Right atrium auricular region (tissue), 2 donors: ENCODE results near the gene RAD51B. TPM values are rescaled to one million over a fixed set of nuclear protein-coding genes. Genes with fewer than 3 reads are reported as not detected.

Source experiments
- DNase-seq: peaks from one replicate; pipeline ENCODE4 v3.0.0-alpha.2; 2019; ENCODE audit warnings: low spot score
- H3K27ac ChIP-seq, 2 donors: fragments of 200-600 bp; sonication (generic); 1 replicate in 1 of 2; 2 replicates in 1 of 2; pipeline ENCODE4 v1.5.1; 2016 to 2019
- H3K27me3 ChIP-seq, 2 donors: fragments of 200-600 bp; sonication (generic); one replicate each; pipeline versions ENCODE4 v1.5.1 to v1.6.0; 2017 to 2019
- H3K36me3 ChIP-seq: fragments of 200-600 bp; sonication (generic); one replicate; pipeline ENCODE4 v1.5.1; 2016
- H3K4me1 ChIP-seq, 2 donors: fragments of 200-600 bp; sonication (generic); one replicate each; pipeline versions ENCODE4 v1.5.1 to v1.6.0; 2017 to 2019
- H3K4me3 ChIP-seq, 2 donors: fragments of 200-600 bp; sonication (generic); 1 replicate in 1 of 2; 2 replicates in 1 of 2; pipeline ENCODE4 v1.5.1; 2017 to 2019; ENCODE audit warnings: mild to moderate bottlenecking in 1 of 2, moderate library complexity in 1 of 2
- H3K9me3 ChIP-seq, 2 donors: fragments of 200-600 bp; sonication (generic); one replicate each; pipeline ENCODE4 v1.5.1; 2019
- total RNA-seq, 2 donors: library from RNA; depleted of rRNA; stranded (reverse); fragments of >200 nt; gene quantifications; one replicate each; pipeline ENCODE4 v1.1.0, GENCODE V29; 2016
- TF ChIP-seq, protein P1 (sequence below), 2 donors: fragments of 200-600 bp; sonication (generic); IDR thresholded peaks; one replicate each; pipeline ENCODE4 v1.5.1; 2019; ENCODE audit warnings: antibody characterized with exemption in 2 of 2

Gene RAD51B
- total RNA-seq, 2 donors from 2014 or later = 1.2 to 1.5 TPM

DNA sequence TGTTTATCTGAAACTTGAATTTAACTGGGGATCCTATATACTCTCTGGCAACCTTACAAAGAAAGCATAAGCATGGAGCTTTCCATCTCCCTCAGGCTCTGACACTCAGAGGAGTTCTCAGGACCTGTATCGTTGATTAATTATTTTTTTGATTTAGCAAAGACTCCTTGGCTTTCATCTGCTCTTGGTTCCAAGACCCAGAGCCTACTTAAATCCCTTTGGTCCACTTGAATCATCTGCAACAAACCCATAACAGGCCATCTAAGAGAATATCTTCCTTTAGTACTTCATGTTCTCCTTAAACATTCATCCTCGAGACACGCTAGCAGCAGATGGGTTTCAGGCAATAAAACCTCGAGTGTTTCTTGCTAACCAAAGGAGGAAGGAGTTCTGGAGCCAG is 887.9 kb downstream of the RAD51B start:
- Histone ChIP-seq H3K4me1 (peaks cover 0 to 30% of the 10 kb centered on the region in 2 donors), H3K36me3 (no peaks in the 10 kb centered on the region), H3K4me3 (no peak overlapping the region), H3K27me3 (no peaks in the 10 kb centered on the region), H3K27ac (peak overlapping the region in 1 of 2 donors; percentile 2), H3K9me3 (no peaks in the 10 kb centered on the region)
- DNase-seq = no peak
- TF ChIP-seq, protein P1, sequence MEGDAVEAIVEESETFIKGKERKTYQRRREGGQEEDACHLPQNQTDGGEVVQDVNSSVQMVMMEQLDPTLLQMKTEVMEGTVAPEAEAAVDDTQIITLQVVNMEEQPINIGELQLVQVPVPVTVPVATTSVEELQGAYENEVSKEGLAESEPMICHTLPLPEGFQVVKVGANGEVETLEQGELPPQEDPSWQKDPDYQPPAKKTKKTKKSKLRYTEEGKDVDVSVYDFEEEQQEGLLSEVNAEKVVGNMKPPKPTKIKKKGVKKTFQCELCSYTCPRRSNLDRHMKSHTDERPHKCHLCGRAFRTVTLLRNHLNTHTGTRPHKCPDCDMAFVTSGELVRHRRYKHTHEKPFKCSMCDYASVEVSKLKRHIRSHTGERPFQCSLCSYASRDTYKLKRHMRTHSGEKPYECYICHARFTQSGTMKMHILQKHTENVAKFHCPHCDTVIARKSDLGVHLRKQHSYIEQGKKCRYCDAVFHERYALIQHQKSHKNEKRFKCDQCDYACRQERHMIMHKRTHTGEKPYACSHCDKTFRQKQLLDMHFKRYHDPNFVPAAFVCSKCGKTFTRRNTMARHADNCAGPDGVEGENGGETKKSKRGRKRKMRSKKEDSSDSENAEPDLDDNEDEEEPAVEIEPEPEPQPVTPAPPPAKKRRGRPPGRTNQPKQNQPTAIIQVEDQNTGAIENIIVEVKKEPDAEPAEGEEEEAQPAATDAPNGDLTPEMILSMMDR (IDR thresholded peaks at IDR 0.05) = no peak

DNA sequence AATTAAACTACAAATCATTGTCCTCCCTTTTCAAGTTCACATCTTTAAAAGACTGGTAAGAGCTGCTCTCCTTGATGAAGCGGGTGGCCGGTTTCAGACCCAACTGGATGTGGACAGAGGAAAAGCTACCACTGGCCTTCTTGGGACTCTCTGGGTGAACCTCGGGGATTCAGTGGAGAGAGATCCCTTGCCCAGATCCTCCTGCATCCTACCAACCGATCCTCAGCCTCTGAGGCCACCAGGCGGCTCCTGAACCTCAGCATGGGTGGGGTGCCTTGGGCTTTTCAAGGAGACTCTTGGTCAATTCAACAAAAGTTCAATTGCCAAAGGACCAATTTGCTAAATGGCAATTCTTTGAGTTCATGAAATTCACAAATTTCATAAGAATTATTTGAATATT is 888.8 kb downstream of the RAD51B start:
- Histone ChIP-seq H3K4me1 (peaks cover 0 to 30% of the 10 kb centered on the region in 2 donors), H3K4me3 (no peak overlapping the region), H3K27me3 (no peaks in the 10 kb centered on the region), H3K9me3 (no peaks in the 10 kb centered on the region), H3K27ac (no peak overlapping the region), H3K36me3 (no peaks in the 10 kb centered on the region)
- no peak for DNase-seq
- TF ChIP-seq, protein P1 (IDR thresholded peaks at IDR 0.05) = no peak

DNA sequence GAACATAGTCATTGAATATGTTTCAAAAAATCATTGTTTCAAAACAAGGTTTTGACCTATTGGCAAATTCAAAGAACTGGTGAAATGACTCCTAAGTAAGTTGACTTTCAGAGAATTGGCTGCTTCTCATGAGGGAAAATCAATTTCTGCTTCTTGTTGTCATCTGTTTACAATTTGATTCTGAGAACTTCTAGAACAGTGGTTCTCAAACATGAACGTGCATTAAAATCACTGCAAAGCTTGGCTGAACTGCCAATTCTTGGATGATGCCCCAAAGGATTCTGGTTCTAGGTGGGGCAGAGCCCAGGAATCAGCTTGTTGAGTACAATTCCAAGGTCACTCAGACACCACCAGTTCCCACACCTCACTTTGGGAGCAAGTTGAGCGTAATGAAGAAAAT is 889.4 kb downstream of the RAD51B start:
- Histone ChIP-seq H3K36me3 (no peaks in the 10 kb centered on the region), H3K4me3 (no peak overlapping the region), H3K4me1 (peaks cover 0 to 33% of the 10 kb centered on the region in 2 donors), H3K27me3 (no peaks in the 10 kb centered on the region), H3K27ac (no peak overlapping the region), H3K9me3 (no peaks in the 10 kb centered on the region)
- no peak for DNase-seq
- TF ChIP-seq, protein P1 (IDR thresholded peaks at IDR 0.05) = no peak

DNA sequence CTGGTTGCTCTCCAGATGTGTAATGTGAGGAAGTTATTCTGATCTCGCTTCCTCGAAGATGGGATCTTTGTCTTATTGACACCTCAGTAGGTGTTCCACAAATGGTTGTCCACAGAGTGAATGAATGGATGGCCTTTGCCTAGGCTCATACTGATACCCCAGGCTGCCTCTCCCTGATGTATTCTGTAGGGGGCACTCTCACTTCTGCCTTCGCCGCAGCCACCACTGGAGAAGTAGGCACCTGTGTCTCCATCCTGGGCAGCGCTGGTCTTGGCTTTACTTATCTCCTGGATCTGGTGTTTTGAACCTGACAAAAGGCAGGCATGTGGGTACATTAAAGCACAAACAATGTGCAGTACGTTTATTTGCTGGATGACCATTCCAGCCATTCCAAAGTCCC is 891.2 kb downstream of the RAD51B start:
- Histone ChIP-seq H3K4me3 (no peak overlapping the region), H3K9me3 (no peaks in the 10 kb centered on the region), H3K27ac (no peak overlapping the region), H3K27me3 (no peaks in the 10 kb centered on the region), H3K36me3 (no peaks in the 10 kb centered on the region), H3K4me1 (peaks cover 0 to 17% of the 10 kb centered on the region in 2 donors)
- TF ChIP-seq, protein P1 (IDR thresholded peaks at IDR 0.05) = no peak
- DNase-seq = no peak

DNA sequence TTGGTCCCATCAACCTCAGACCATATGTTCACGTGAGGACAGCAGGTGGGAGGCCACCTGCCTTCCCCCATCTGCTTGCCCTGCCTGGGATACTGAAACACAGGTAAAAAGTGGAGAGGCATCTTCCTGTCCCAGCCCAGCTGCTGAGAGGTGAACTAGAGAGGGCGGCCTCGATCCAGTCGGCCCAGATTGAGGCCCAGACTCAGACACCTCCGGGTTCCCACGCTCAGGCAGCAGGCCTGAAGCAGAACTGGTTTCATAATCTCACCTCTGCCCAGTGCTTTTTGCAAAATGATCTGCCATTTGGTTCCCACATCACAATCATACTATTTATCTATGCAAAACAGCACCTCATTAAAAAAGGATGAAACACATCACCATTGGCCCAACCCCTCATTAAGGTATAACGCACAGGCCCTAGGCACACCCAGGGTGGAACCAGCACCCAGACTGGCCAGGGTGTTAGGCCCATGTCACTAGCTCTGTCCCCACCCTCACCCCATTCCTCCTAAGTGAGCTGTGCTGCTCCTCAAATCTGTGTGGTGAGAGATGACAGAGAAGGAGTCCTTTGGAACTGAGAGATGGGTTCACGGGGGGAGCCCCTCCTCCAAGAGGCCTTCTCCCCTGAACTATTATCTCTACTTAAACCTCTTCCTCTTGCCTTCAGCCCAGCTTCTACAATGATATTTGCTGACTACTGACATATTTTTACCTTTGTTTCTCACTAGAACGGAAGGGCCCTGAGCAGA is 892.2 kb downstream of the RAD51B start:
- TF ChIP-seq, protein P1 (IDR thresholded peaks at IDR 0.05) = no peak
- H3K27ac ChIP-seq = no peak overlapping the region
- DNase-seq = no peak
- no peaks in the 10 kb centered on the region for H3K36me3 ChIP-seq
- no peaks in the 10 kb centered on the region for H3K9me3 ChIP-seq
- H3K4me1 ChIP-seq = peaks cover 0 to 7% of the 10 kb centered on the region in 2 donors
- H3K4me3 ChIP-seq = no peak overlapping the region
- H3K27me3 ChIP-seq = no peaks in the 10 kb centered on the region
